SK-N-SH treated with all-trans-retinoic acid at 6 μM for 48 hours (cell line): ENCODE measurements around the gene CASS4.

Experiments used
- ISL1 ChIP-seq: fragments of 250-450 bp; sonication (Bioruptor Pico); IDR thresholded peaks from 2 replicates; pipeline ENCODE4 v2.1.2; 2022; ENCODE audit warnings: mild to moderate bottlenecking, moderate library complexity
- OSR1 ChIP-seq: fragments of 250-450 bp; sonication (Bioruptor Pico); IDR thresholded peaks from 2 replicates; pipeline ENCODE4 v1.8.0; 2022; ENCODE audit warnings: moderate library complexity, mild to moderate bottlenecking, inconsistent platforms
- PATZ1 ChIP-seq: fragments of 250-450 bp; sonication (Bioruptor Pico); IDR thresholded peaks from 2 replicates; pipeline ENCODE4 v1.8.0; 2020; ENCODE audit warnings: mild to moderate bottlenecking, moderate library complexity, borderline replicate concordance
- RARB ChIP-seq: fragments of 250-450 bp; sonication (Bioruptor Pico); IDR thresholded peaks from 2 replicates; pipeline ENCODE4 v1.8.0; 2021; ENCODE audit warnings: mild to moderate bottlenecking, moderate library complexity
- ZFP3 ChIP-seq: fragments of 250-450 bp; sonication (Bioruptor Pico); IDR thresholded peaks from 2 replicates; pipeline ENCODE4 v1.5.0; 2020; ENCODE audit warnings: mild to moderate bottlenecking, moderate library complexity

GRCh38 chr20:56449459-56449858, 37.4 kb downstream of the CASS4 start:
- TF ChIP-seq PATZ1 (CRISPR knock-in tag), result no peak
- TF ChIP-seq ISL1 (CRISPR knock-in tag), result no peak
- no peak for TF ChIP-seq ZFP3 (CRISPR knock-in tag)
- TF ChIP-seq OSR1, result no peak
- TF ChIP-seq RARB, result no peak
